Amygdala (tissue), 56 donors: Measurements from ENCODE around the gene CAMTA1.

ENCODE experiments used
- DNase-seq, 56 donors: peaks; one replicate each; lab custom pipeline; 2025; lab: John Stamatoyannopoulos, UW

CAMTA1 gene

DNA sequence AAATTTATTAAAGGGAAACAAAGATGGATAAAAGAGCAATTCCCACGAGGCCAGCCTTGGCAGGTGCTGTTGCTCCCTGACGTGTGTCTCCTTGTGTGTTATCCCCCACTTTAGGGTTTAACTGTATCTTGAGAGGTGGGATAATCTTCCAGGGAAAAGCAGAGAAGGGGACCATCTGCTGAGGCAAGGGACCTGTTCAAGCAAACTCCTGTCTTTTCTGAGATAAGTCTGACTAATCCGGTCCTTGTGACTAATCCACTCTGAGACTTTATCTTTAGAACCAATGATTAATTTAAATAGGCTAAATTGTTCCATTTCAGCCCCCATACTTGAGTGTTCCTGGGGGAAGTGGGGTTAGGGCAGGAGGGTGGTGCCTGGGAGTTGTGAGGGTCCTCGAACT, 163.6 kb downstream of the CAMTA1 start:
- DNase-seq: no peak

DNA sequence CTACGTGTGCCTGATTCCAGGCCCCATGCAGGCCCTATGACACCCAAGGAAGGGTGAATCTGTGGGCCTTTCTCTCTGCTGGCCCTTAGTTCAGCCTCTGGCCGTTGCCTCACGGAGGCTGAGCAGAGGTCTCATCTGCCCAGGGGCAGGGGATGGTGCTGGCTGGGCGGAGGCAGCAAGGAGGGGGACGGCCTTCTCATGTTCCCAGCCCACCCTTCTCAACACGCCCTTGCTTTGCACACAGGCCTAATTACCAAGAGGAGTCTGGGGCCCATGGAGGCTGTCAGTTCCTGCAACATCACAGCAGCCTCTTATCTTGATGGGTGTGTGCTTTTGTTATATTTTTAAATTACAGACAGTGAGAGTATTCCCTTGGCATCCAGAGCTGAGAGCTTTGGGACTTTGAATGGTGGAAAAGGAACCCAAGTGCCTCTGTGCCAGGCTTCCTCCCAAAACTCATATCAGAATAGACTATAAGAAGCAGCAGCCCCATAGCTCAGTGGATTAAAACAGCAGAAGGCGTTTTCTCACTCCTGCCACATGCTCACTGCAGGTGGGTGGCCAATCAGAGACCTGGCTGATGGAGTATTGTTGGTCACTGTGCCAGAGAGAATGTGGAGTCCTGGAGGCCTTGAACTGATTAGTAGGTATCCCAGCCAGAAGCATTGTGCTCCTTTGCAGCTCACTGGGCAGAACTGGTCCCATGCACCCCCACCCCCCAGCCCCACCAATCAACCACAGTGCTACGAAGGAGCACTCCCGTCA, 164.9 kb downstream of the CAMTA1 start:
- DNase-seq: no peak

DNA sequence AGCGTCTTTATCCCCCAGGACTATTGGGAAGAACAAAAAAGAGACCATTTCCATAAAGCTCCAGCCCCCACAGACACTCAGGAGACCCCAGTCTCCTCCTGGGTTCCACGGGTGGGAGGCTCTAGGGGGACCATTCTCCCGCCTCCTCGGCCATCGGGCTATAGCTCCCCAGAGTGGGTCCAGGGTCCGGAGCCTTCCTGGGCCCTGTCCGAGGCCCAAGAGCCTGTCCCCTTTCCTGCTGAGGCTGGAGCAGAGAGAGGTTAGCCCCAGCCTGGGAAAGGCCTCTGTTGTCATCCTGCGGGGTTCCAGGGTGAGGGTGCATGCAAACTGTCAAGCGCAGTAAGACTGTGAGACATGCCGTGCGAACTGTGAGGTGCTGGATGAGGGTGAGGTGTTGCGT, 166.3 kb downstream of the CAMTA1 start:
- DNase-seq: no peak

DNA sequence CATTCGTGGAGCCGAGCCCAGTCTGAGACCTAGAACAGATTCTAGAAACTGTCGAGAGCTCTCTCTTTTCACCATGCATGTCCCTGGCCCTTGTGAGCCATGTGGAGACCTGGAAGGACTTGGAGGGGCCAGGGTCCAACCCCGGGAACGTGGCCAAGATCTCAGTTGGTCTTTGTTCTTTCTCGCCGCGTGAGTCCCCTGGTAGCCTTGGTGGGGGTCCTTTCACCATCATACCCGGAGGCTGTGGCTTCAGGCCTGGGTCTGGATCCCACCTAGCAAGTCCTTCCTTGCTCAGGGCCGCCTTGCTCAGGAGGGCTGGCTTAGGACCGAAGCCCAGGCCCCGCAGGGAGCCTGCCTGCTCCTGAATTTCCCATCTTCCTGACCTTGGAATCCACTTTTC, 168.0 kb downstream of the CAMTA1 start:
- DNase-seq: no peak

DNA sequence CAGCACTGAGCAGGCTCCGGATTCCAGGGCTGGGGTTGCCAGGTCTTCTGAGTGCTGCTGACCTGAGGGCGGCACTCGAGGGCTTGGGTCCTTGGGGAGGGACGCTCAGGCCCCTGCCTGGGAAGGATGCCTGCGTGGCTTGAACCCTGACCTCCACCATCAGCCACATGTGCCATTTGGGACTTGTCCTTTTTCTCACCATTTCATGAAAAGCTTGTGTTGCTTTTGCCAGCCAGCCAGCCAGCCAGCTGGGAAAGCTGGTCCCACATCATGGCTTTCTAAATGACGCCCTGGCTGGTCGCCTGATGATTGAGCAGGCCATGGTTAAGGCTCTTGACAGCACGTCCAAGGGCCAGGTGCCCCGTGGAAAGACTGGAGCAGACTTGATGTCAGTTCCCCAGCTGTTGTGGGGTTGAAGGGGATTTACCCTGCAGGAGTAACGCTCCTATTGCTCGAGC, 168.7 kb downstream of the CAMTA1 start:
- peak in 1 of 56 donors; percentile 12 for DNase-seq

DNA sequence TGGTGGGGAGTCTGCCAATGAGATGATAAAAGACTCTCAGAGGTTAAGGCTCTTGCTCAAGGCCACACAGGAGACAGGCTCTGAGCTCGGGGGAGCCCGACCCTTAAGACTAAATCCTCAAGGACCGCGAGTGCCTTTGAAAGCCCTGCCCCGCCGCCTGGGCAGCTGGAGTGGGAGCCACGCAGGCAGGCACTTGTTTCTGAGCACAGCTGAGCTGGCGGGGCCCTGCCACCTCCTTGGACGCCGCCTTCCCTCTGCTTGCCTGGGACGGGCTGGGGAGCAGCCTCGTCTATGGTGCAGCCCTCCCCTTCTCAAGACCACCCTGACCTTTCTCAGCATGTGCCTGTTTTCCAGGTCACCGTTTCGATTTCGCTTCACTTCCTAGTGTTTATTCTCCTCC, 169.3 kb downstream of the CAMTA1 start:
- no peak for DNase-seq

DNA sequence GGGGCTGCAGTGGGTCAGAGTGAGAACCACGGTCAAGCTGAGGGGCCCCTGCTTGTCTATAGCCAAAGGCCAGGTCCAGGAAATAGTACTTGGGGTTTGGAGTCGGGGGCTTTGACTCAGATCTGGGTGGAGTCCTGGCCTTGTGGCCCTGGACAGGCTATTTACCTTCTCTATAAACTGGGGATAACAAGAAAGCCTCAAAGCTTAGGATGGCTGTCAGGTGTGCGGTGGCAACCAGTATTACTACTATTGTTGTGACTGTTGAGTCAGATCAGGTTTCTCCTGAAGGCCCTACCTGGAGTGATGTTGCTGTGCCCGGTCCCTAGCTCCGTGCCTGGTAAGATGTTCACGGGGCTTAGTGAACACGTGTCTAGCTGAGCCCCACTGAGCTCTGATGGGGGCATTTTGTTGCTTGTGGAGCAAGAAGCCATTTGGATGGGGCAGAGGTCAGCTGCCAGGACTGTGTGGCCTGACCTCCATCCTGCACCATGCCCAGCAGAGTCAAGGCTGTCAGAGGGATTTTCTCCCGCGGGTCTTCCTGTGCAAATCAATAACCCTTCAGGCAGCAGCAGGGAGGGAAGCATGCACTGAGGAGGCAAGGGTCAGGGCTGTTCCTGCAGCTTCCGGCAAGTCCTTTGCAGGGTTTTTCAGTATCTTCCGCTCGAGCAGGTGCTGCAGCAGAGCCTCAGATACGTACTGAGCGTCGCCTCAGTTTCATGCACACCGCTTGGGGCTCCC, 170.3 kb downstream of the CAMTA1 start:
- no peak for DNase-seq

DNA sequence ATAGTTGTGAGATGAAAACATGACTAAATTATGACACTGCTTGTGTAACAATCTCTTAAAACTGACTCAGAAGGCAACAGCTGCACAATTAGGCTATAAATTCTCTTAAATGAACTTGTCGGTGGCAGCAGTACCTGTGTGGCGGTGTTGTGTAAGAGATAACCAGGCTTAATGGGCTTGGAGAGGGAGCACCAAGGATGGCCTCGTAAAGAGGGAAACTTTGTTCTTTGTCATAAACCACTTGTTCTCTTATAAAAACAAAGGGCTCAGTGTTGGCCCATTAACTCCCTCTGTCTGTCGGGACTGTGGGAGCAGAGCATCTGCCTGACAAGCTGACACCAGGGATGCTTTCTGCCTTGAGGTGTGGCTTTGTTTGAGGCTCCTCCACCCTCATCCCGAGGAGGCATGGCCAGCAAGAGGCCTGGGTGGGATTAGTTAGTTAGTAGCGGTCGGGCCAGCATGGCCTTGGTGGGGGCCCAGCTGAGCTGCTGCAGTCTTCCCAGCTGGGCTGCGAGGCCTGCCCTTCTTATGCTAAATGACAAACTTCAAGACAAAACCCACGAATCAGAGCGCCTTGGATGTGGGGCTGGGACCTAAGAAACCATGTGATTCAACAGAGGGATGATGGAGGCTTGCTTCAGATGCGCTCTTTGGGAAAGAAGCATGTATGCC, 171.4 kb downstream of the CAMTA1 start:
- DNase-seq: peak in 2 of 56 donors; percentile 10 to 23

DNA sequence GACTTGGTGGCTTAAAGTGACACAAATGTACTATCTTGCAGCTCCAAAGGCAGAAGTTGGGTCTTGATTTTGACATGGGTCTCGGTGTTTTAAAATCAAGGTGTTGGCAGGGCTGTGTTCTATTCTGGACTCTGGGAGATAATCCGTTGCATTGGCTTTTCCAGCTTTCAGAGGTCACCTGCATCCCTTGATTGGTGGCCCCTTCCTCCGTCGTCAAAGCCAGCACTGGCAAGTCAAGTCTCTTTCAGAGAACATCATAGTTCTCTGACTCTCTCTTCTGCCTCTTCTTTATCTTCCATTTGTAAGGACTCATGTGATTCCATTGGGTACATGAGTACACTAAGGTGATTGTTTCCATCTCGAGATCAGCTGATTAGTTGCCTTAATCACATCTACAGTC, 172.1 kb downstream of the CAMTA1 start:
- DNase-seq: no peak

DNA sequence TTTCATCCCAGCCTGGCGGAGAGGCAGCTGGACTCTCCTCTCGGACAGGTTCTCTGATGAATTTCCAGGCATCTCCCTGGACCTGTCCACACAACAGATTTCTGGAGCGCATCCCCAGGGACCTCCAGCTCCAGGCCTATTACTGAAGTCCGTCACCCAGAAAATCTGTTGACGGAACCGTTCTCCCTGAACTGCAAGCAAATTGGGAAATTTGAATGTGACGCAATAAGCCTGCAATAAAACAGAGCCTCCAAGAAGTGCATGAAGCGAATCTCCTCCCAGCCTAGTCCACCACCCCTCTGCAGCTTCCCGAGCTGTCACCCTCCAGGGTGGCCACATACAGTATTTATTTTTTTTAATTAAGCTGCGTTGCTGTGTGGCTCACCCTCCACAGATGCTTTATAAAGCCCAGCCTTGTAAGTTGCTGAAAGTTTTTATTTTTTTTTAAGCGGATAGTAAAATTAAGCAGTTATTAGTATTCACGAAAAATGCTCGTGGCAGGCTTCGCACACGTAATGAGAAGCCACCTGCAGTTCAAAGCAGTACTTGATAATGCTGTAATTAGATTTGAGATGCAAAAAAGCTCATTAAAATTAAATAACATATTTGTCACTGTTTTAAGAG, 173.3 kb downstream of the CAMTA1 start:
- peak in 2 of 56 donors; percentile 34 to 44 for DNase-seq

DNA sequence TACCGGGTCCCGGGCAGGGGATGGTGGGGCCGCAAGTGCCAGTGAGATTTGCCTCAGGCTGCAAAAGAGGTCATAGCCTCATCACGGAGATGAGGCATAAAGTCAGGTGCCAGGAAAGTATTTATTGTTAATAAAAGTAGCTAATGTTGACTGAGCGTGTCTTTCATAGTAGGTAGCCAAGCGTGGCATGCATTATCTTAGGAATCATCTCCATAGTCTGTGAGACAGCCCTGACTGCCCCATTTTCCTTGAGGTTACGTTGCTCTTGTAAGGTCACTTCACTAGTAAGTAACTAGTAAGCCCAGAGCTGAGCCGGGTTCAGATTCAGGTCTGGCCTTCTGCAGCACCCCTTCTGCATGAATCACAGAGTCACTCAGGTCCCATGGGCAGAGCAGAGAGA, 174.2 kb downstream of the CAMTA1 start:
- DNase-seq: no peak

DNA sequence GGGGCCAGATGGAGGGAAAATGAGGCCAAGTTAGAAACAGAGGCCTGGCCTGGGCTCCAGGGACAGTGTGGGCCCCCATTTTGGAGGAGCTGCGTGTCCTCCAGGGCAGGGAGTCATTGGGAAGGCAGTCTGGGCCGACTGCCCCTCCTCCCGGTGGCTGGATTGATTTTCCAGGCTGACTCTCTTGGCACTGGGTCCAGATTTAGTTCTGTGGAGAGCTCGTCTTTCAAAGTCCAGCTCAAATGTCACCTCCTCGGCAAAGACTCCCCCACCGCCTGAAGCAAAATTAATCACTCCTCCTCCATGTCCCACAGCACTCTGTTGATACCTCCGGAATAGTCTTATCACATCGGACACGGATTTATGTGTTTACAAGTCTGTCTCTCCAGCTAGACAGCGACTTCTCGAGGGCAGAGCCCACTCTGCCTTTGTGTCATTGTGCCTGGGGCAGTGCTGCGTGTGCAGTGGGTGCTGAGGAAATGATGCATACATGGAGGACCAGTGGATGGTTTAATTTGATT, 175.1 kb downstream of the CAMTA1 start:
- DNase-seq: peak in 3 of 56 donors; percentile 22 to 30 (median 26)

DNA sequence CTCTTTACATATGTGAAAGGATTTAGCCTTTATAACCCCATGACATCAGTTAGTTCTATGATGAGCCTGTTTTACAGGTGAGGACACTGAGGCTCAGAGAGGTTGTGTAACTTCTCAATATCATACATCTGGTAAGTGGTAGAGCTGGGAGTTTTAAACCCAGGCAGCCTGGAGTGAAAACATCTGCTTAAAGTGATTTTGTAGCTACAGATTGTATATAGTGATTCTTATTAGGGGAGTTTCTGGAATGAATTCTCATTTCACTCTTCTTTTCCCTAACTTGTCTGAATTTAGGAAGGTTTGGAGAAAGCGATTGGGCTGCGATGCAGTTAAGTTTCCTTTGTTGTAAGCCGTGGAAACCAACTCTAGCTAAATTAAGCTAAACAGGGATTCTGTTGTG, 175.6 kb downstream of the CAMTA1 start:
- no peak for DNase-seq

DNA sequence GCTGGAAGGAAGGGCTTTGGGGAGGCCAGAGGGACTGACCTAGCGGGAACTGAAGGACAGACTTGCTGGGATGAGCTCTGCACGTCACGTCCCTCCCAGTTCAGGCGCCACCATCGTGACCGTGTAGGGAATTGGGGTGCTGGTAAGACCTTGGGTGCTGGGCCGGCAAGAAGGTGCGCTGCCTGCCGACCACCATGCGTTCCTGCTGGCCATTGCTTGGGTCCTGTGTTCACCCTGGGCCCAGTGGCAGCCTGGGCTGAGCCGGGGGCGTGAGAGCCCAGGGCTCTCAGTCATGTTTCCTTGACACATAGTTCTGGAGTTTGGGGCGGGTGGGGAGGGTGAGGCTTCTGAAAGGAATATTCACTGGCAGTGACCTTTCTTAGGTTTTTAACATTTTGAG, 176.0 kb downstream of the CAMTA1 start:
- no peak for DNase-seq

DNA sequence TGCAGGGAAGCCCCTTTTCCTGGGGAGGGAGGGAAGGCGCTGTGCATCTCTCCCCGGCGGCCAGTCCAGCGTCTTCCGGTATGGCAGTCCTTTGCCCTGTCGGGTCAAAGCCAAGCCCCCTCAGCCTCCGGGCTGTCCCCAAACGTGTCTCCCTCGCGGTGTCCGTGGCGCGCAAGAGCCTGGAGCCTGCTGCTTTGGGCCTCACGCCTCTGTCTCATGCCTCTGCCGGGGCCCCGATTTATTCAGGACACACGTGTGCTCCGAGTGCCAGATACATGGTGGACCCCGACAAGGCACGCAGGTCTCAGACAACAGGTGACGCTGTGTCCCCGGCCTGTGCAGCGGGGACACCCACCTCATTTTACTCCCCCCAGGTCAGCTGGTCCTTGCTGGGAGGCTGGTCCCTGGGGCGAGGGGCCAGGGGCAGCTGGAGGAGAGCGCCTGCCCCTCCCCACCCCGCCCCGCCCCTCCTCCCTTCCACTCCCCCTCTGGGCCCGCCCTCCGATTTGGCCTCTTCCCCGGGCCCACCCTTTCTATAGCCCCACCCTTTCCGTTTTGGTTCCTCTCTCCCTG, 176.7 kb downstream of the CAMTA1 start:
- DNase-seq: no peak

DNA sequence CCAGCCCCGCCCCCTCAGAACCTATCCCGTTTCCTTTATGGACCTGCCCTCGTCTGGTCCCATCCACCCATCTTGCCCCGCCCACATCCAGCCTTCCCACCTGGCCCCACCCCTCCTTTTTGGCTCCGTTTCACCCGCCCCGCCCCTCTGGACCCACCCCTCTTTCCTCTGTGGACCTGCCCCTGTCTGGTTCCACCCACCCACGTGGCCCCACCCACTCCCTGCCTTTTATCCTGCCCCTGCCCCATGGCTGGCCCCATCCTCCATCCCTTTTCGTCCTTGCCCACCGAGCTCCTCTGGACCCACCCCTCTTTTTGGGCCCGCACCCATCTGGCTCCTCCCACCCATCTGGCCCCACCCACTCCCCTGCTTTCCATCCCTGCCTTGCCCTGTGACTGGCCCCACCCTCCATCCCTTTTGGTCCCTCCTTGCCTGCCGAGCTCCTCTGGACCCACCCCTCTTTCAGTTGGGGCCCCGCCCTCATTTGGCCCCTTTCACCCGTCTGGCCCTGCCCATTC, 177.3 kb downstream of the CAMTA1 start:
- DNase-seq: no peak

DNA sequence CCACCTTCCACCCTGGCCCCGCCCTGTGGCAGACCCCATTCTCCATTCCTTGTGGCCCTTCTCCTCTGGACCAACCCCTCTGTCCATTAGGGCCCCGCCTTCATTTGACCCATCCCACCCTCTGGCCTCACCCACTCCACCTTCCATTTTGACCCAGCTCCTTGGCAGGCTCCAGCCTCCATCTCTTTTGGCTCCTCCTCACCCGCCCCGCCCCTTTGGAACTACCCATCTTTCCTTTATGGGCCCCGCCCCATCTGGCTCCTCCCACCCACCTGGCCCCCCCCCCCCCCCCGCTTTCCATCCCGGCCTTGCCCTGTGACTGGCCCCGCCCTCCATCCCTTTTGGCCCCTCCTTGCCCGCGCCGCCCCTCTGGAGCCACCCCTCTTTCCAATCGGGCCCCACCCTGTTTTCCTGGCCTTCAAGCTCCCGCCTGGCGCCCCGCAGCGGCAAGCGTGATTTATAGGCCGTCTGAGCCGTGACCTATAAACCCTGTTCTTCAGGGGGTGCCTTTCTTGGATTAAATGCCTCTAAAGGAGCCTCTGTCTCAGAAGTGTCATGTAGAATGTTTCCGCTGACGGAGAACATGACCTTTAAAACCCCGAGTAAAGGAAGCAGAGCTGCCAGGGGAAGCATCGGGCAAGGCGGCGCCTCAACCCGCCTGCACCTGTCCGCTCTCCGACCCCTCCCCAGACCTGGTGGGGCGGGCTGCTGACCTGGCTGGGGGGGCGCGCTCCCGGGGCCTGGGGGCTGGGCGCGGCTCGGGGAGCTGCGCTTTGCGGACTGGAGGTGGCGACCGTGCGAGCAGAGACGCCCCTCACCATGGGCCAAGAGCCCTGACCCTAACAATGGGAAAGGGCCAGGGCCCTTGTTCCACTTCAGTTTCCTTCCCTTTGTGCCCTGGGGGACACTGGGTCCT, 178.0 kb downstream of the CAMTA1 start:
- DNase-seq: no peak

DNA sequence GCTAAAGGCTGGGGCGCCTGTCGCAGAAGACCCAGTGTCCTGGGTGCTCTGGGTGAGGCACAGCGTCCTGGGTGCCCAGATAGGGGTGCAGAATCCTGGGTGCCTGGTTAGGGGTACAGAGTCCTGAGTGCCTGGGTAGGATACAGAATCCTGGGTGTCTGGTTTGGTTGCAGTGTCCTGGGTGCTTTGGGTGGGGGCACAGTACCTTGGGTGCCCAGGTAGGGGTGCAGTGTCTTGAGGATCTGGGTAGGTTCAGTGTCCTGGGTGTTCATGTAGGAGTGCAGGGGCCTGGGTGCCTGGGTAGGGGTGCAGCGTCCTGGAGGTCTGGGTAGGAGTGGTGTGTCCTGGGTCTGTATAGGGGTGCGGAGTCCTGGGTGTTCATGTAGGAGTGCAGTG, 178.7 kb downstream of the CAMTA1 start:
- DNase-seq: no peak
